Measurements from ENCODE around the gene KDELR1.

DNA sequence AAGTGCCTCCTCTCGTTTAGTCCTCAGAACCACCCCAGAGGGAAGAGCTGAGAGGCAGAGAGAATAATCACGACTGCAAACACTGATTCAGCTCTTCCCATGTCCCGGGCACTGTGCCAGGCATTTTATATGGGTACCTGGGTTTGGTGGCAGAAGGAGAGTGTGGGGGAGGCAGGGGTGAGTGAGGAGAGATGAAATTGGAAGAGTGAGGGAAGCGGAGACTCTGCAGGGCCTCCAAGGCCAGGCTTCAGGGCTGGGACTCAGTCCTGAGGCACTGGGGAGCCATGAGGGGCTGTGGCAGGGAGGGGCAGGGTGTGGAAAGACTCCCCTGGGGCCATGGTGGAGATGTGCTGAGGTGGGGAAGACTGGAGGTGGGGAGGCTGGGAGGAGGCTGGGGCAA is 18.4 kb downstream of the KDELR1 start:
- TF ChIP-seq ESRRG (CRISPR knock-in tag; IDR thresholded peaks at IDR 0.05) (no peak), ZC3H10 (CRISPR knock-in tag; IDR thresholded peaks at IDR 0.05) (no peak), OSR1 (CRISPR knock-in tag; IDR thresholded peaks at IDR 0.05) (no peak), ARNTL (CRISPR knock-in tag; IDR thresholded peaks at IDR 0.05; ENCODE audit: borderline replicate concordance, low read depth) (no peak), TCF4 (CRISPR knock-in tag; IDR thresholded peaks at IDR 0.05; ENCODE audit: borderline replicate concordance) (no peak), ZNF70 (CRISPR knock-in tag; IDR thresholded peaks at IDR 0.05) (no peak), ZFP3 (CRISPR knock-in tag; IDR thresholded peaks at IDR 0.05) (no peak), ZFP30 (CRISPR knock-in tag; IDR thresholded peaks at IDR 0.05) (no peak)
